ENCODE results near the gene TIE1. TPM values are rescaled to one million over a fixed set of nuclear protein-coding genes. Genes with fewer than 3 reads are reported as not detected.

The TIE1 gene
- total RNA-seq, 1 donor from 2014 or later = 6.5 TPM

GRCh38 chr1:43299101-43299500 lies 1.7 kb upstream of the TIE1 start:
- H3K36me3 ChIP-seq (ENCODE audit: control insufficient read depth, insufficient read depth, low read length) = no peaks in the 10 kb centered on the region
- H3K27me3 ChIP-seq (ENCODE audit: control insufficient read depth, insufficient read depth, low read length) = no peaks in the 10 kb centered on the region
- H3K4me3 ChIP-seq (ENCODE audit: low read depth, low read length) = no peak overlapping the region
- DNase-seq (ENCODE audit: low read depth) = no peak
- no peak for TF ChIP-seq CTCF (IDR thresholded peaks at IDR 0.05; ENCODE audit: insufficient read depth, low read length, poor library complexity, severe bottlenecking)

- H3K4me3 ChIP-seq (ENCODE audit: low read depth, low read length) = no peak overlapping the region
- H3K27me3 ChIP-seq (ENCODE audit: control insufficient read depth, insufficient read depth, low read length) = peaks cover 3% of the 10 kb centered on the region
- TF ChIP-seq CTCF (IDR thresholded peaks at IDR 0.05; ENCODE audit: insufficient read depth, low read length, poor library complexity, severe bottlenecking) = no peak
- no peak for DNase-seq (ENCODE audit: low read depth)
- no peaks in the 10 kb centered on the region for H3K36me3 ChIP-seq (ENCODE audit: control insufficient read depth, insufficient read depth, low read length)
Measured at GRCh38 chr1:43302201-43302600, 1.4 kb downstream of the TIE1 start.

GRCh38 chr1:43302721-43303470 lies 2.1 kb downstream of the TIE1 start:
- Histone ChIP-seq H3K4me3 (ENCODE audit: low read depth, low read length) (no peak overlapping the region), H3K27me3 (ENCODE audit: control insufficient read depth, insufficient read depth, low read length) (peaks cover 5% of the 10 kb centered on the region), H3K36me3 (ENCODE audit: control insufficient read depth, insufficient read depth, low read length) (no peaks in the 10 kb centered on the region)
- DNase-seq (ENCODE audit: low read depth) = no peak
- TF ChIP-seq CTCF (IDR thresholded peaks at IDR 0.05; ENCODE audit: insufficient read depth, low read length, poor library complexity, severe bottlenecking) = no peak

GRCh38 chr1:43303471-43304313 lies 2.9 kb downstream of the TIE1 start:
- no peak overlapping the region for H3K4me3 ChIP-seq (ENCODE audit: low read depth, low read length)
- no peak for DNase-seq (ENCODE audit: low read depth)
- no peaks in the 10 kb centered on the region for H3K36me3 ChIP-seq (ENCODE audit: control insufficient read depth, insufficient read depth, low read length)
- TF ChIP-seq CTCF (IDR thresholded peaks at IDR 0.05; ENCODE audit: insufficient read depth, low read length, poor library complexity, severe bottlenecking) = no peak
- H3K27me3 ChIP-seq (ENCODE audit: control insufficient read depth, insufficient read depth, low read length) = peaks cover 5% of the 10 kb centered on the region

GRCh38 chr1:43304314-43304681 lies 3.5 kb downstream of the TIE1 start:
- TF ChIP-seq CTCF (IDR thresholded peaks at IDR 0.05; ENCODE audit: insufficient read depth, low read length, poor library complexity, severe bottlenecking) = no peak
- no peak overlapping the region for H3K4me3 ChIP-seq (ENCODE audit: low read depth, low read length)
- DNase-seq (ENCODE audit: low read depth) = no peak
- H3K27me3 ChIP-seq (ENCODE audit: control insufficient read depth, insufficient read depth, low read length) = peaks cover 5% of the 10 kb centered on the region
- H3K36me3 ChIP-seq (ENCODE audit: control insufficient read depth, insufficient read depth, low read length) = no peaks in the 10 kb centered on the region

Data from kidney epithelial cell (primary cell).